ENCODE results near the gene MEGF6. TPM values are rescaled to one million over a fixed set of nuclear protein-coding genes. Genes with fewer than 3 reads are reported as not detected.

The MEGF6 gene
- total and polyA plus RNA-seq, 11 donors: 1.9 to 16.2 (median 5.1) TPM

GRCh38 chr1:3600354-3600753 is 11.0 kb downstream of the MEGF6 start:
- ATAC-seq (no peak), DNase-seq (no peak)
- TF ChIP-seq POLR2A (IDR thresholded peaks at IDR 0.05) (no peak), CTCF (IDR thresholded peaks at IDR 0.05) (no peak)
- Histone ChIP-seq H3K27me3 (peaks cover 0 to 7% (median 0%) of the 10 kb centered on the region in 9 donors), H3K4me1 (peaks cover 0 to 22% (median 17%) of the 10 kb centered on the region in 12 donors), H3K4me3 (no peak overlapping the region), H3K27ac (no peak overlapping the region), H3K36me3 (no peaks in the 10 kb centered on the region), H3K9me3 (no peaks in the 10 kb centered on the region)
- intact Hi-C loops (cut with DNase I): no loop called here
- whole genome bisulfite sequencing, 4 donors: 79 to 87% (median 82%) methylated on average over 8 to 10 of the region's 10 CpGs

GRCh38 chr1:3599816-3600215 is 11.5 kb downstream of the MEGF6 start:
- intact Hi-C loops (cut with DNase I): no loop called here

GRCh38 chr1:3599286-3599811 is 12.0 kb downstream of the MEGF6 start:
- H3K27me3 ChIP-seq: peaks cover 0 to 2% (median 0%) of the 10 kb centered on the region in 9 donors
- no peak overlapping the region for H3K27ac ChIP-seq
- no peak for TF ChIP-seq POLR2A (IDR thresholded peaks at IDR 0.05)
- TF ChIP-seq CTCF (IDR thresholded peaks at IDR 0.05): no peak

More at GRCh38 chr1:3599816-3600215, 11.5 kb downstream of the MEGF6 start:
- no peak overlapping the region for H3K4me3 ChIP-seq
- ATAC-seq (no peak), DNase-seq (no peak)
- no peaks in the 10 kb centered on the region for H3K9me3 ChIP-seq
- TF ChIP-seq POLR2A (IDR thresholded peaks at IDR 0.05) (no peak), CTCF (IDR thresholded peaks at IDR 0.05) (no peak)
- peaks cover 0 to 22% (median 17%) of the 10 kb centered on the region in 12 donors for H3K4me1 ChIP-seq
- 85 to 91% (median 86%) methylated on average over 14 to 15 of the region's 15 CpGs for WGBS, 4 donors
- no peaks in the 10 kb centered on the region for H3K36me3 ChIP-seq
- peaks cover 0 to 7% (median 0%) of the 10 kb centered on the region in 9 donors for H3K27me3 ChIP-seq
- no peak overlapping the region for H3K27ac ChIP-seq

GRCh38 chr1:3598522-3599285 is 12.6 kb downstream of the MEGF6 start:
- ATAC-seq: no peak
- intact Hi-C loops (cut with DNase I): no loop called here
- 48 to 65% (median 50%) methylated on average over 16 to 30 of the region's 30 CpGs for WGBS, 4 donors

More at GRCh38 chr1:3599286-3599811, 12.0 kb downstream of the MEGF6 start:
- DNase-seq: no peak
- Histone ChIP-seq H3K4me3 (no peak overlapping the region), H3K9me3 (no peaks in the 10 kb centered on the region), H3K4me1 (peaks cover 0 to 22% (median 17%) of the 10 kb centered on the region in 12 donors), H3K36me3 (no peaks in the 10 kb centered on the region)
- intact Hi-C loops (cut with DNase I): no loop called here
- 65 to 91% (median 87%) methylated on average over 11 to 16 of the region's 16 CpGs for WGBS, 4 donors
- peak in 1 of 4 donors; percentile 5 for ATAC-seq

More at GRCh38 chr1:3598522-3599285, 12.6 kb downstream of the MEGF6 start:
- Histone ChIP-seq H3K27ac (no peak overlapping the region), H3K4me1 (peaks cover 0 to 22% (median 17%) of the 10 kb centered on the region in 12 donors), H3K4me3 (peak overlapping the region in 8 of 12 donors; percentile 7 to 32 (median 18)), H3K9me3 (no peaks in the 10 kb centered on the region), H3K27me3 (no peaks in the 10 kb centered on the region), H3K36me3 (no peaks in the 10 kb centered on the region)
- no peak for TF ChIP-seq CTCF (IDR thresholded peaks at IDR 0.05)
- TF ChIP-seq POLR2A (IDR thresholded peaks at IDR 0.05): no peak
- DNase-seq: no peak

Measured in heart left ventricle (tissue), 16 donors.